ENCODE data around the gene NLRP1.

DNA sequence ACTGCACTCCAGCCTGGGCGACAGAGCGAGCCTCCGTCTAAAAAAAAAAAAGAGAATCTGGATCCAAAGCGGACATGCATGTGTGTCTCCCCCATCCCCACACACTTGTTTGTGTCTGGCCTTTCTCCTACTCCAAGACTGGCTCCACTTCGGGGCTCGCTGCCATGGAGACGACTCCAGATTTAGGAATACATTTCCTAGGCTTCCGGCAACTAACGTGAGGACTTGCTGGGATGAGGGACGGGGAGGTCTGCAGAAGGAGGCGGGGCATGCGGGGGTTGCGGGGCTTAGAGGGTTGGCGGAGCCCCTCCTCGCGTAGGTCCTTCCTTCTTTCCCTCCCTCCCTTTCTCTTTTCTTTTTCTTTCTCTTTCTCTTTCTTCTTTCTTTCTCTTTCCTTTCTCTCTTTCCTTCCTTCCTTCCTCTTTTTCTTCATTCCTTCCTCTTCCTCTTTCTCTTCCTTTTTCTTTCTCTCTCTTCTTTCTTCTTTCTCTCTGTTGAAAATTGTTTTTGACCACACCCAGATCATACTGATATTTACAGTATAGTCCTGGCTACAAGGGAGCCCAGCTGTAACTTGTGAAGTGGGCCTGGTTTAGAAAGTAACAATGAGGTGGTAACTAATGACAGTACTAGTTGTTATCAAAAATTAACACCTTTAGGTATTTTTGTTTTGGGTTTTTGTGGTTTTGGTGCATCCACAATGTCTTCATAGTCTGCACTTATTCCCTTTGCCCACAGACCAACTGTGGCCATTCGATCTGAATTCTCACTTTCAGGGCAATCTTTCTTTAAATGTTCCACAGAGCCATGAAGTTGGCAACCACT lies 72.7 kb downstream of the NLRP1 start:
- TF ChIP-seq, protein P1, sequence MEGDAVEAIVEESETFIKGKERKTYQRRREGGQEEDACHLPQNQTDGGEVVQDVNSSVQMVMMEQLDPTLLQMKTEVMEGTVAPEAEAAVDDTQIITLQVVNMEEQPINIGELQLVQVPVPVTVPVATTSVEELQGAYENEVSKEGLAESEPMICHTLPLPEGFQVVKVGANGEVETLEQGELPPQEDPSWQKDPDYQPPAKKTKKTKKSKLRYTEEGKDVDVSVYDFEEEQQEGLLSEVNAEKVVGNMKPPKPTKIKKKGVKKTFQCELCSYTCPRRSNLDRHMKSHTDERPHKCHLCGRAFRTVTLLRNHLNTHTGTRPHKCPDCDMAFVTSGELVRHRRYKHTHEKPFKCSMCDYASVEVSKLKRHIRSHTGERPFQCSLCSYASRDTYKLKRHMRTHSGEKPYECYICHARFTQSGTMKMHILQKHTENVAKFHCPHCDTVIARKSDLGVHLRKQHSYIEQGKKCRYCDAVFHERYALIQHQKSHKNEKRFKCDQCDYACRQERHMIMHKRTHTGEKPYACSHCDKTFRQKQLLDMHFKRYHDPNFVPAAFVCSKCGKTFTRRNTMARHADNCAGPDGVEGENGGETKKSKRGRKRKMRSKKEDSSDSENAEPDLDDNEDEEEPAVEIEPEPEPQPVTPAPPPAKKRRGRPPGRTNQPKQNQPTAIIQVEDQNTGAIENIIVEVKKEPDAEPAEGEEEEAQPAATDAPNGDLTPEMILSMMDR (IDR thresholded peaks at IDR 0.05) = no peak
- no peak for TF ChIP-seq POLR2A (IDR thresholded peaks at IDR 0.05; ENCODE audit: low read depth)
